IMR-90 (cell line): ENCODE data around the gene PNKP. TPM values are rescaled to one million over a fixed set of nuclear protein-coding genes. Genes with fewer than 3 reads are reported as not detected.

Experiments used
- ATAC-seq: fragments of 200-7000 bp; cut with Tn5 transposase; 2 replicates; pipeline ENCODE4 v1.9.1; 2020; ENCODE audit warnings: low read depth, mild to moderate bottlenecking, moderate library complexity
- BruUV-seq: library from RNA; stranded (reverse); fragments of 400-500 nt; replicated peaks from 2 replicates; lab custom pipeline; 2021; lab: Mats Ljungman, UMichigan
- CTCF ChIA-PET: fragments of 300-600 bp; formaldehyde crosslinking; extraction: SDS; loops from one replicate; lab custom pipeline; 2021; ENCODE audit warnings: antibody characterized with exemption; lab: Yijun Ruan, JAX
- POLR2A ChIA-PET: fragments of 300-600 bp; sonication (Branson Sonifier 250); formaldehyde crosslinking; loops from one replicate; lab custom pipeline; 2022; ENCODE audit warnings: antibody characterized with exemption; ENCODE audit not compliant: unreplicated experiment; lab: Charles Lee
- DNase-seq: peaks from one replicate; pipeline ENCODE4 v3.0.0; 2013
- H2AFZ ChIP-seq: replicated peaks from 2 replicates; pipeline ENCODE3; 2013; ENCODE audit warnings: low read length, mild to moderate bottlenecking; ENCODE audit not compliant: poor library complexity
- H2AK5ac ChIP-seq: 2 replicates; pipeline ENCODE4 v1.6.1; 2013; ENCODE audit warnings: low read depth, low read length, inconsistent platforms
- H2AK9ac ChIP-seq: replicated peaks from 2 replicates; pipeline ENCODE3; 2013; ENCODE audit warnings: mild to moderate bottlenecking, low read depth, low read length, moderate library complexity; ENCODE audit not compliant: poor library complexity
- H2BK120ac ChIP-seq: 2 replicates; pipeline ENCODE4 v1.6.1; 2013; ENCODE audit warnings: low read depth, low read length, inconsistent platforms
- H2BK15ac ChIP-seq: 3 replicates; pipeline ENCODE4 v1.6.1; 2013; ENCODE audit warnings: low read depth, low read length, inconsistent platforms
- H2BK20ac ChIP-seq: 2 replicates; pipeline ENCODE4 v1.6.1; 2013; ENCODE audit warnings: low read depth, mild to moderate bottlenecking, inconsistent platforms, low read length, moderate library complexity
- H2BK5ac ChIP-seq: 2 replicates; pipeline ENCODE4 v1.6.1; 2013; ENCODE audit warnings: mild to moderate bottlenecking, low read depth, low read length, inconsistent platforms; ENCODE audit not compliant: poor library complexity, severe bottlenecking
- H3K14ac ChIP-seq: replicated peaks from 2 replicates; pipeline ENCODE4 v1.6.1; 2013; ENCODE audit warnings: low read depth, low read length, inconsistent platforms
- H3K18ac ChIP-seq: 2 replicates; pipeline ENCODE4 v1.6.1; 2013; ENCODE audit warnings: low read depth, low read length, control low read depth
- H3K23ac ChIP-seq: 2 replicates; pipeline ENCODE4 v1.6.1; 2013; ENCODE audit warnings: low read depth, low read length, inconsistent platforms
- H3K27ac ChIP-seq: 2 replicates; pipeline ENCODE4 v1.5.1; 2013; ENCODE audit warnings: mild to moderate bottlenecking, control low read depth, low read length; ENCODE audit not compliant: insufficient read depth
- H3K27me3 ChIP-seq: 2 replicates; pipeline ENCODE4 v1.6.1; 2013; ENCODE audit warnings: low read length; ENCODE audit not compliant: control insufficient read depth, insufficient read depth
- H3K36me3 ChIP-seq: 2 replicates; pipeline ENCODE4 v1.6.1; 2013; ENCODE audit warnings: low read length, mixed read lengths; ENCODE audit not compliant: control insufficient read depth, insufficient read depth
- H3K4ac ChIP-seq: 2 replicates; pipeline ENCODE4 v1.6.1; 2013; ENCODE audit warnings: low read depth, low read length, inconsistent platforms
- H3K4me1 ChIP-seq: 2 replicates; pipeline ENCODE4 v1.6.1; 2013; ENCODE audit warnings: low read length, mixed read lengths; ENCODE audit not compliant: control insufficient read depth, insufficient read depth
- H3K4me2 ChIP-seq: 2 replicates; pipeline ENCODE4 v1.6.1; 2013; ENCODE audit warnings: low read depth, mild to moderate bottlenecking, control low read depth, low read length, moderate library complexity
- H3K4me3 ChIP-seq: 2 replicates; pipeline ENCODE4 v1.5.1; 2013; ENCODE audit warnings: low read depth, mild to moderate bottlenecking, control low read depth, low read length, moderate library complexity; ENCODE audit not compliant: insufficient read depth
- H3K56ac ChIP-seq: 2 replicates; pipeline ENCODE4 v1.6.1; 2013; ENCODE audit warnings: low read length, inconsistent platforms; ENCODE audit not compliant: insufficient read depth; ENCODE audit errors: extremely low read depth
- H3K79me1 ChIP-seq, 2 experiments: 2 replicates each; pipeline ENCODE4 v1.6.1; 2013; ENCODE audit warnings: low read length in 2 of 2, inconsistent platforms in 1 of 2, low read depth in 1 of 2
- H3K9ac ChIP-seq: 2 replicates; pipeline ENCODE4 v1.6.1; 2013; ENCODE audit warnings: low read depth, low read length, control low read depth
- H3K9me1 ChIP-seq: 2 replicates; pipeline ENCODE4 v1.6.1; 2013; ENCODE audit warnings: low read length, inconsistent platforms; ENCODE audit not compliant: insufficient read depth
- H3K9me3 ChIP-seq: 2 replicates; pipeline ENCODE4 v1.6.1; 2013; ENCODE audit warnings: low read length; ENCODE audit not compliant: control insufficient read depth, insufficient read depth
- H4K20me1 ChIP-seq: 2 replicates; pipeline ENCODE4 v1.6.1; 2013; ENCODE audit warnings: low read length, inconsistent platforms; ENCODE audit not compliant: insufficient read depth
- H4K5ac ChIP-seq: 2 replicates; pipeline ENCODE4 v1.6.1; 2013; ENCODE audit warnings: mild to moderate bottlenecking, low read depth, low read length, control low read depth
- H4K8ac ChIP-seq, 2 experiments: 2 replicates each; pipeline ENCODE4 v1.6.1; 2013; ENCODE audit warnings: low read depth in 2 of 2, low read length in 2 of 2, control low read depth in 1 of 2, inconsistent platforms in 1 of 2
- H4K91ac ChIP-seq: 2 replicates; pipeline ENCODE4 v1.6.1; 2013; ENCODE audit warnings: low read depth, low read length, inconsistent platforms; ENCODE audit not compliant: insufficient read depth
- BHLHE40 ChIP-seq: fragments of 150-350 bp; IDR thresholded peaks from 2 replicates; pipeline ENCODE4 v1.6.1; 2016; ENCODE audit warnings: mild to moderate bottlenecking, low read depth, low read length
- CEBPB ChIP-seq: IDR thresholded peaks from 2 replicates; pipeline ENCODE4 v1.6.1; 2012; ENCODE audit warnings: low read depth, low read length, improper control_type of control experiment
- CHD1 ChIP-seq: IDR thresholded peaks from 2 replicates; pipeline ENCODE4 v1.6.1; 2012; ENCODE audit warnings: low read depth, low read length, improper control_type of control experiment
- FOS ChIP-seq: fragments of 150-350 bp; IDR thresholded peaks from 2 replicates; pipeline ENCODE4 v1.6.1; 2016; ENCODE audit warnings: low read depth, low read length
- MAFK ChIP-seq: IDR thresholded peaks from 2 replicates; pipeline ENCODE4 v1.6.1; 2012; ENCODE audit warnings: low read depth, low read length, improper control_type of control experiment
- MAZ ChIP-seq: IDR thresholded peaks from 2 replicates; pipeline ENCODE4 v1.6.1; 2012; ENCODE audit warnings: low read depth, mild to moderate bottlenecking, low read length, improper control_type of control experiment, moderate library complexity, borderline replicate concordance
- MXI1 ChIP-seq: IDR thresholded peaks from 2 replicates; pipeline ENCODE4 v1.6.1; 2012; ENCODE audit warnings: low read depth, mild to moderate bottlenecking, low read length, moderate library complexity, borderline replicate concordance
- NFE2L2 ChIP-seq: fragments of 150-350 bp; IDR thresholded peaks from 2 replicates; pipeline ENCODE4 v1.6.1; 2016; ENCODE audit warnings: low read depth, mild to moderate bottlenecking, low read length
- POLR2A ChIP-seq: IDR thresholded peaks from 2 replicates; pipeline ENCODE4 v1.6.1; 2012; ENCODE audit warnings: mild to moderate bottlenecking, low read depth, low read length
- RAD21 ChIP-seq: IDR thresholded peaks from 2 replicates; pipeline ENCODE4 v1.6.1; 2012; ENCODE audit warnings: low read length, improper control_type of control experiment
- RCOR1 ChIP-seq: IDR thresholded peaks from 2 replicates; pipeline ENCODE4 v1.6.1; 2012; ENCODE audit warnings: mild to moderate bottlenecking, low read length, improper control_type of control experiment; ENCODE audit not compliant: insufficient replicate concordance
- RFX5 ChIP-seq: IDR thresholded peaks from 2 replicates; pipeline ENCODE4 v1.8.0; 2012; ENCODE audit warnings: low read depth, mild to moderate bottlenecking, low read length, moderate library complexity
- SMC3 ChIP-seq: fragments of 150-350 bp; IDR thresholded peaks from 2 replicates; pipeline ENCODE4 v1.6.1; 2016; ENCODE audit warnings: low read depth, mild to moderate bottlenecking, antibody characterized with exemption, low read length, moderate library complexity
- USF2 ChIP-seq: fragments of 150-350 bp; IDR thresholded peaks from 2 replicates; pipeline ENCODE4 v1.6.1; 2017; ENCODE audit warnings: mild to moderate bottlenecking, antibody characterized with exemption, low read length, low read depth
- WGBS, 2 experiments: methylation state at CpG; one replicate each; pipeline versions ENCODE4 v1.1.5 to v1.1.7; 2013; ENCODE audit warnings: missing lambda C conversion rate in 2 of 2; ENCODE audit not compliant: insufficient read length in 1 of 2; ENCODE audit errors: extremely low coverage in 2 of 2; 5-methylcytosine and 5-hydroxymethylcytosine counted together
- dilution Hi-C: fragments of 300-500 bp; cut with HindIII; formaldehyde crosslinking; loops from one replicate; pipeline ENCODE4 v1.14.3; 2018; ENCODE audit warnings: low sequenced_read_pairs; ENCODE audit not compliant: unreplicated experiment
- in situ Hi-C: fragments of 300-500 bp; cut with MboI; formaldehyde crosslinking; loops from 3 replicates; pipeline ENCODE4 v1.14.3; 2019; ENCODE audit warnings: low sequenced_read_pairs, inconsistent platforms, mixed read lengths
- intact Hi-C: fragments of 100-400 bp; cut with micrococcal nuclease; formaldehyde crosslinking; loops from 2 replicates; pipeline ENCODE4 v1.10.0; 2022
- polyA plus RNA-seq, 3 experiments: library from polyadenylated mRNA; depleted of rRNA; stranded (reverse); fragments of >200 nt; gene quantifications; 2 replicates each; pipeline ENCODE4 v1.2.3, GENCODE V29; 2012; ENCODE audit warnings: low replicate concordance in 1 of 3
- total RNA-seq: library from RNA; depleted of rRNA; stranded (reverse); fragments of >200 nt; gene quantifications from 2 replicates; pipeline ENCODE4 v1.2.3, GENCODE V29; 2012
- TF ChIP-seq, protein P1 (sequence below): fragments of 150-350 bp; IDR thresholded peaks from 2 replicates; pipeline ENCODE4 v1.6.1; 2016; ENCODE audit warnings: low read depth, mild to moderate bottlenecking, low read length, moderate library complexity, borderline replicate concordance

The PNKP gene
- total and polyA plus RNA-seq, 2 of the 4 experiments (the other 2 are of a cell fraction), result 14.2 to 25.0 TPM

- H3K18ac ChIP-seq, result no peak overlapping the region
- H3K4me2 ChIP-seq, result no peak overlapping the region
- no TSS peak for BruUV-seq
- no peak overlapping the region for H4K91ac ChIP-seq
- no peak overlapping the region for H3K4ac ChIP-seq
- H3K9me3 ChIP-seq, result no peaks in the 10 kb centered on the region
- H3K9ac ChIP-seq, result no peak overlapping the region
- no peak overlapping the region for H2AK9ac ChIP-seq
- H2AK5ac ChIP-seq, result no peak overlapping the region
- H2BK120ac ChIP-seq, result no peak overlapping the region
- H3K4me3 ChIP-seq, result no peak overlapping the region
- POLR2A ChIA-PET, result no interaction called here
- CTCF ChIA-PET, result no interaction called here
- peaks cover 10 to 76% of the 10 kb centered on the region in 2 experiments for H3K79me1 ChIP-seq
- H2BK5ac ChIP-seq, result no peak overlapping the region
- ATAC-seq (no peak), DNase-seq (no peak)
- intact Hi-C loops (no loop called here), dilution Hi-C loops (no loop called here), in situ Hi-C loops (no loop called here)
- H3K27me3 ChIP-seq, result no peaks in the 10 kb centered on the region
- H3K9me1 ChIP-seq, result peaks cover 11% of the 10 kb centered on the region; the same call in 1 of the 2 replicates
- H3K23ac ChIP-seq, result no peak overlapping the region
- H2BK20ac ChIP-seq, result no peak overlapping the region
- peaks cover 30% of the 10 kb centered on the region for H4K20me1 ChIP-seq
- H3K36me3 ChIP-seq, result peaks cover 59% of the 10 kb centered on the region
- WGBS, 2 experiments, result 83% methylated on average over 3 of the region's 5 CpGs; no CpG with 5 or more reads in 1 of the 2 experiments
- TF ChIP-seq RCOR1, result no peak
- TF ChIP-seq RAD21, result no peak
- TF ChIP-seq USF2, result no peak
- TF ChIP-seq, protein P1, sequence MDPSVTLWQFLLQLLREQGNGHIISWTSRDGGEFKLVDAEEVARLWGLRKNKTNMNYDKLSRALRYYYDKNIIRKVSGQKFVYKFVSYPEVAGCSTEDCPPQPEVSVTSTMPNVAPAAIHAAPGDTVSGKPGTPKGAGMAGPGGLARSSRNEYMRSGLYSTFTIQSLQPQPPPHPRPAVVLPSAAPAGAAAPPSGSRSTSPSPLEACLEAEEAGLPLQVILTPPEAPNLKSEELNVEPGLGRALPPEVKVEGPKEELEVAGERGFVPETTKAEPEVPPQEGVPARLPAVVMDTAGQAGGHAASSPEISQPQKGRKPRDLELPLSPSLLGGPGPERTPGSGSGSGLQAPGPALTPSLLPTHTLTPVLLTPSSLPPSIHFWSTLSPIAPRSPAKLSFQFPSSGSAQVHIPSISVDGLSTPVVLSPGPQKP, result no peak
- no peak for TF ChIP-seq SMC3
- no peak for TF ChIP-seq CHD1
- no peak for TF ChIP-seq MAZ
- no peak for TF ChIP-seq POLR2A
- no peak for TF ChIP-seq MAFK
- no peak for TF ChIP-seq CEBPB
- TF ChIP-seq NFE2L2, result no peak
- TF ChIP-seq BHLHE40, result no peak
- no peak for TF ChIP-seq RFX5
- no peak for TF ChIP-seq MXI1
- no peak for TF ChIP-seq FOS
- no peak overlapping the region for H2AFZ ChIP-seq
- H3K14ac ChIP-seq, result no peak overlapping the region
- no peak overlapping the region for H2BK15ac ChIP-seq
- H3K4me1 ChIP-seq, result peaks cover 3% of the 10 kb centered on the region
- no peak overlapping the region for H3K56ac ChIP-seq
- no peak overlapping the region for H3K27ac ChIP-seq
- no peak overlapping the region for H4K5ac ChIP-seq
- no peak overlapping the region for H4K8ac ChIP-seq
These were observed 42.8 kb upstream of the PNKP start for GRCh38 chr19:49910179-49910578.
